Measurements from ENCODE around the gene DPP7.

The DPP7 gene

GRCh38 chr9:137110911-137111787 lies 3.4 kb downstream of the DPP7 start:
- DNase-seq: no peak

- no peak for DNase-seq
Observed at GRCh38 chr9:137110147-137110910, 4.2 kb downstream of the DPP7 start.

- no peak for DNase-seq
Observed at GRCh38 chr9:137109250-137110146, 5.0 kb downstream of the DPP7 start.

GRCh38 chr9:137108608-137109249 lies 5.8 kb downstream of the DPP7 start:
- no peak for DNase-seq

GRCh38 chr9:137107982-137108381 lies 6.6 kb downstream of the DPP7 start:
- no peak for DNase-seq

GRCh38 chr9:137107312-137107921 lies 7.1 kb downstream of the DPP7 start:
- no peak for DNase-seq

GRCh38 chr9:137106662-137107250 lies 7.8 kb downstream of the DPP7 start:
- DNase-seq: no peak

- no peak for DNase-seq
Observed at GRCh38 chr9:137105814-137106661, 8.5 kb downstream of the DPP7 start.

- no peak for DNase-seq
Observed at GRCh38 chr9:137103206-137103999, 11.1 kb downstream of the DPP7 start.

- no peak for DNase-seq
Observed at GRCh38 chr9:137099231-137099630, 15.3 kb downstream of the DPP7 start.

GRCh38 chr9:137097761-137098462 lies 16.6 kb downstream of the DPP7 start:
- no peak for DNase-seq

- DNase-seq: no peak
Observed at GRCh38 chr9:137096785-137097546, 17.6 kb downstream of the DPP7 start.

- no peak for DNase-seq
Observed at GRCh38 chr9:137095664-137096517, 18.6 kb downstream of the DPP7 start.

GRCh38 chr9:137089232-137089947 lies 25.1 kb downstream of the DPP7 start:
- DNase-seq: no peak

- no peak for DNase-seq
Observed at GRCh38 chr9:137088121-137088520, 26.4 kb downstream of the DPP7 start.

- DNase-seq: no peak
Observed at GRCh38 chr9:137087409-137087925, 27.1 kb downstream of the DPP7 start.
